Endodermal cell (in vitro differentiated cells): ENCODE measurements around the gene LARGE1. TPM values are rescaled to one million over a fixed set of nuclear protein-coding genes. Genes with fewer than 3 reads are reported as not detected.
A peak's percentile ranks its signal among the peaks of the same experiment; 100 is the strongest.

Source experiments
- DNase-seq: peaks from one replicate; pipeline ENCODE4 v3.0.0-alpha.2; 2017
- H3K27ac ChIP-seq: 2 replicates; pipeline ENCODE4 v1.5.1; 2013; ENCODE audit warnings: mild to moderate bottlenecking, low read depth, low read length, moderate library complexity
- H3K27me3 ChIP-seq: 2 replicates; pipeline ENCODE4 v1.6.1; 2013; ENCODE audit warnings: mild to moderate bottlenecking, low read length, moderate library complexity; ENCODE audit not compliant: insufficient read depth, control insufficient read depth, poor library complexity, severe bottlenecking
- H3K36me3 ChIP-seq: 2 replicates; pipeline ENCODE4 v1.7.0; 2013; ENCODE audit warnings: mild to moderate bottlenecking, low read length, moderate library complexity; ENCODE audit not compliant: control insufficient read depth, insufficient read depth
- H3K4me1 ChIP-seq: one replicate; pipeline ENCODE4 v1.7.0; 2013; ENCODE audit warnings: low read length; ENCODE audit not compliant: control insufficient read depth, insufficient read depth
- H3K4me3 ChIP-seq: 2 replicates; pipeline ENCODE4 v1.5.1; 2013; ENCODE audit warnings: mild to moderate bottlenecking, low read length, moderate library complexity
- H3K9ac ChIP-seq: 2 replicates; pipeline ENCODE4 v1.6.1; 2013; ENCODE audit warnings: mild to moderate bottlenecking, low read length, moderate library complexity; ENCODE audit not compliant: poor library complexity, severe bottlenecking; ENCODE audit errors: extremely low read depth
- H3K9me3 ChIP-seq: 2 replicates; pipeline ENCODE4 v1.6.1; 2013; ENCODE audit warnings: mild to moderate bottlenecking, low read length, moderate library complexity; ENCODE audit not compliant: control insufficient read depth
- H3K27ac Mint-ChIP-seq: 2 replicates; pipeline ENCODE4 v1.8.0; 2020; ENCODE audit warnings: mixed read lengths
- H3K27me3 Mint-ChIP-seq: 2 replicates; pipeline ENCODE4 v1.8.0; 2021; ENCODE audit warnings: mild to moderate bottlenecking, mixed read lengths; ENCODE audit not compliant: insufficient read depth
- H3K36me3 Mint-ChIP-seq: 2 replicates; pipeline ENCODE4 v1.8.0; 2020; ENCODE audit warnings: low read depth, mixed read lengths
- H3K4me1 Mint-ChIP-seq: 2 replicates; pipeline ENCODE4 v1.8.0; 2020; ENCODE audit warnings: mixed read lengths
- H3K4me3 Mint-ChIP-seq: 2 replicates; pipeline ENCODE4 v1.8.0; 2020; ENCODE audit warnings: mild to moderate bottlenecking, moderate library complexity, mixed read lengths
- H3K9me3 Mint-ChIP-seq: 2 replicates; pipeline ENCODE4 v1.8.0; 2020; ENCODE audit warnings: mild to moderate bottlenecking, mixed read lengths
- CTCF ChIP-seq: fragments of 200-600 bp; sonication (generic); conservative IDR thresholded peaks from 2 replicates; pipeline ENCODE4 v1.5.0; 2021; ENCODE audit warnings: antibody characterized with exemption, mild to moderate bottlenecking
- WGBS, 2 experiments: methylation state at CpG; one replicate each; pipeline versions ENCODE4 v1.1.5 to v1.1.7; 2013; ENCODE audit warnings: missing lambda C conversion rate in 2 of 2, mixed read lengths in 1 of 2; ENCODE audit not compliant: insufficient coverage in 1 of 2, insufficient read length in 1 of 2; 5-methylcytosine and 5-hydroxymethylcytosine counted together
- total RNA-seq, 2 donors: library from RNA; stranded (reverse); fragmentation: NEBNext Ultra II Directional in 1 of 2; extraction: Animal tissue kit (Norgen Biotek cat#: 25700) in 1 of 2; gene quantifications; 2 replicates in 1 of 2; 3 replicates in 1 of 2; pipeline ENCODE4 v1.2.1, GENCODE V29; 2021

Gene LARGE1
- total RNA-seq, 2 donors from 2014 or later, result 17.5 to 24.3 TPM

- no peak for DNase-seq
- H3K9me3 ChIP-seq, result peaks cover 10% of the 10 kb centered on the region
- TF ChIP-seq CTCF, result no peak
- H3K9ac ChIP-seq, result no peak overlapping the region
- no peaks in the 10 kb centered on the region for H3K27me3 ChIP-seq
- peaks cover 18% of the 10 kb centered on the region for H3K4me1 ChIP-seq
- Mint-ChIP-seq H3K36me3 (no peaks in the 10 kb centered on the region), H3K27me3 (peaks cover 17% of the 10 kb centered on the region), H3K27ac (no peak overlapping the region), H3K4me3 (no peak overlapping the region), H3K4me1 (peaks cover 33% of the 10 kb centered on the region), H3K9me3 (peaks cover 6% of the 10 kb centered on the region)
- H3K4me3 ChIP-seq, result peak overlapping the region; percentile 19
- H3K36me3 ChIP-seq, result no peaks in the 10 kb centered on the region
- 92 to 94% methylated on average over 6 to 9 of the region's 9 CpGs for WGBS, 2 experiments
- no peak overlapping the region for H3K27ac ChIP-seq
Observed at GRCh38 chr22:33561149-33561807, 359.0 kb downstream of the LARGE1 start.

- no peaks in the 10 kb centered on the region for H3K36me3 ChIP-seq
- Mint-ChIP-seq H3K36me3 (no peaks in the 10 kb centered on the region), H3K9me3 (peaks cover 6% of the 10 kb centered on the region), H3K27me3 (peaks cover 20% of the 10 kb centered on the region), H3K27ac (no peak overlapping the region), H3K4me3 (no peak overlapping the region), H3K4me1 (peaks cover 27% of the 10 kb centered on the region)
- peaks cover 10% of the 10 kb centered on the region for H3K9me3 ChIP-seq
- no peak overlapping the region for H3K27ac ChIP-seq
- no peaks in the 10 kb centered on the region for H3K27me3 ChIP-seq
- H3K4me1 ChIP-seq, result peaks cover 11% of the 10 kb centered on the region
- no peak overlapping the region for H3K4me3 ChIP-seq
- no peak overlapping the region for H3K9ac ChIP-seq
- 93% methylated on average over 6 to 7 of the region's 7 CpGs for WGBS, 2 experiments
- TF ChIP-seq CTCF, result no peak
- DNase-seq, result no peak
Observed at GRCh38 chr22:33557836-33558235, 362.4 kb downstream of the LARGE1 start.

- Mint-ChIP-seq H3K27me3 (peaks cover 18% of the 10 kb centered on the region), H3K4me3 (no peak overlapping the region), H3K27ac (no peak overlapping the region), H3K9me3 (peaks cover 6% of the 10 kb centered on the region), H3K4me1 (peaks cover 8% of the 10 kb centered on the region), H3K36me3 (no peaks in the 10 kb centered on the region)
- H3K27me3 ChIP-seq, result no peaks in the 10 kb centered on the region
- no peaks in the 10 kb centered on the region for H3K4me1 ChIP-seq
- no peaks in the 10 kb centered on the region for H3K36me3 ChIP-seq
- peaks cover 10% of the 10 kb centered on the region for H3K9me3 ChIP-seq
- DNase-seq, result no peak
- 86 to 93% methylated on average over 1 to 5 of the region's 5 CpGs for WGBS, 2 experiments
- H3K27ac ChIP-seq, result no peak overlapping the region
- H3K9ac ChIP-seq, result no peak overlapping the region
- no peak overlapping the region for H3K4me3 ChIP-seq
- no peak for TF ChIP-seq CTCF
Observed at GRCh38 chr22:33555814-33556522, 364.3 kb downstream of the LARGE1 start.
